Testis (tissue), 2 donors: Measurements from ENCODE around the gene NFIL3.

Source experiments
- CTCF ChIP-seq, 3 experiments: fragments of 450-650 bp in 2 of 3; fragments of 200-600 bp in 1 of 3; sonication (generic) in 1 of 3; IDR thresholded peaks; one replicate each; pipeline ENCODE4 v1.5.1; 2016 to 2019; ENCODE audit warnings: antibody characterized with exemption in 3 of 3, mild to moderate bottlenecking in 2 of 3, moderate library complexity in 1 of 3
- POLR2A ChIP-seq: fragments of 450-650 bp; IDR thresholded peaks from one replicate; pipeline ENCODE4 v1.6.1; 2017; ENCODE audit warnings: antibody characterized with exemption, mild to moderate bottlenecking, moderate library complexity

DNA sequence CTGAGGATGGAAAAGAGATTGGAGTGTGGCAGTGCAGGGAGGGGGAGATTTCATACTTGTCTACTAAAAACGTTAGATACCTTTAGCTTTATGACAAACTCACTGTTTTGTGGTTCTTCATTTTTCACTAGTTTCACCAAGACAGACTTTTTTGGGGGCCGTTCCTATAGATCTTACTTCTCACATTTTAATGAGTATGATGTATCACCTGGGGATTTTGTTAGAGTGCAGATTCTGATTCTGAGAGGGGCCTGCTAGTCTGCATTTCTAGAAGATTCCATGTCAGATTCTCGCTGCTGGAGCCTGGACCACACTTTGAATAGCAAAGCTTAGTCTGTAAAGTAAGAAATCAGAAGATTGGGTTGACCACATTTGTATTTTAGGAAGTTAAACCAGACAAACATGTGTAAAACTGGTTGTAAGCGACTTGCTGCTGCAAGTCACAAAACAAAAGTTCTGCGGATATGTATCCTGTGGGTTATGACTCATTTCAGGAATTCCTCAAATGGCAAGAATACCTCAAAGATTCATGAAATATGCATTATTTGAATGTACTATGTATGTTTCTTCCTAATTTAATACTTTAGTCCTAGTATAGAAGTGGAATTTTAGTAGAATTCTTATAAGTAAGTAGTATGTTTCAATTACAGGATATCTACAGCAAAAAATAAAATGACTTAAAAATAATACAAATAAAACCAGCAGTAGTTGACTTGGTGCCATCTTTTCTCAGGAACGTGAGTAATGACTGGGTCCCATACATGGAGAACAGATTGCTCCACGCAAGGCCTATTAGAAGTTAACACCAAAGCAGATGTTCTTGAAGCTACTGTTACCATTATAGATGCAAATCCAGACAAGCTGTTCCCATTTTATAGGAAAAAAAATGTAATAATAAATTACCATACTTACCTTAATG is 27.8 kb downstream of the NFIL3 start:
- TF ChIP-seq POLR2A (no peak), CTCF (IDR thresholded peaks at IDR 0.05) (no peak)
